WTC11 (cell line): Measurements from ENCODE around the gene ZNF627. TPM values are rescaled to one million over a fixed set of nuclear protein-coding genes. Genes with fewer than 3 reads are reported as not detected.

Experiments
- ATAC-seq: fragments of 200-7000 bp; cut with Tn5 transposase; 2 replicates; pipeline ENCODE4 v1.10.0; 2021; ENCODE audit warnings: mild to moderate bottlenecking, moderate library complexity
- CTCF ChIA-PET: fragments of 300-600 bp; sonication (Branson Sonifier 250); formaldehyde crosslinking; loops from one replicate; lab custom pipeline; 2021; ENCODE audit warnings: antibody characterized with exemption; lab: Charles Lee
- POLR2A ChIA-PET: fragments of 350-600 bp; sonication (Branson Sonifier 250); formaldehyde crosslinking; loops from one replicate; lab custom pipeline; 2021; ENCODE audit warnings: antibody characterized with exemption; lab: Charles Lee
- DNase-seq: peaks from one replicate; pipeline ENCODE4 v3.0.0; 2021; ENCODE audit warnings: low spot score
- H3K27ac Mint-ChIP-seq: 2 replicates; pipeline ENCODE4 v1.8.0; 2021; ENCODE audit warnings: mixed read lengths
- H3K27me3 Mint-ChIP-seq: 2 replicates; pipeline ENCODE4 v1.8.0; 2021; ENCODE audit warnings: low read depth, mild to moderate bottlenecking, moderate library complexity, mixed read lengths
- H3K36me3 Mint-ChIP-seq: 2 replicates; pipeline ENCODE4 v1.8.0; 2021; ENCODE audit warnings: mixed read lengths
- H3K4me1 Mint-ChIP-seq: 2 replicates; pipeline ENCODE4 v1.8.0; 2022; ENCODE audit warnings: mixed read lengths
- H3K4me3 Mint-ChIP-seq: 2 replicates; pipeline ENCODE4 v1.8.0; 2021; ENCODE audit warnings: mild to moderate bottlenecking, moderate library complexity, mixed read lengths
- H3K9me3 Mint-ChIP-seq: 2 replicates; pipeline ENCODE4 v1.8.0; 2021; ENCODE audit warnings: mixed read lengths
- ATF1 ChIP-seq: sonication (generic); formaldehyde crosslinking; IDR thresholded peaks from 2 replicates; pipeline ENCODE4 v1.8.1; 2023; ENCODE audit warnings: mild to moderate bottlenecking, moderate library complexity, missing genetic modification reagents
- ESRRA ChIP-seq: sonication (generic); formaldehyde crosslinking; IDR thresholded peaks from 2 replicates; pipeline ENCODE4 v1.8.1; 2022; ENCODE audit warnings: mild to moderate bottlenecking, missing genetic modification reagents, borderline replicate concordance
- GRHL2 ChIP-seq: fragments of 250-450 bp; sonication (Bioruptor Pico); IDR thresholded peaks from 2 replicates; pipeline ENCODE4 v1.8.0; 2022; ENCODE audit warnings: mild to moderate bottlenecking, moderate library complexity; ENCODE audit not compliant: insufficient replicate concordance, severe bottlenecking
- NFYB ChIP-seq: sonication (generic); formaldehyde crosslinking; conservative IDR thresholded peaks from 2 replicates; pipeline ENCODE4 v1.8.0; 2022; ENCODE audit warnings: low read depth, missing genetic modification reagents
- NR1H2 ChIP-seq: sonication (generic); formaldehyde crosslinking; IDR thresholded peaks from 2 replicates; pipeline ENCODE4 v1.9.0; 2021; ENCODE audit warnings: mild to moderate bottlenecking, moderate library complexity, missing genetic modification reagents
- PRRX2 ChIP-seq: fragments of 250-450 bp; sonication (Bioruptor Pico); IDR thresholded peaks from 2 replicates; pipeline ENCODE4 v1.8.0; 2021; ENCODE audit warnings: mild to moderate bottlenecking
- SOX15 ChIP-seq: fragments of 250-450 bp; sonication (Bioruptor Pico); IDR thresholded peaks from 2 replicates; pipeline ENCODE4 v1.9.0; 2021; ENCODE audit warnings: mild to moderate bottlenecking
- TCF7 ChIP-seq: sonication (generic); formaldehyde crosslinking; IDR thresholded peaks from 2 replicates; pipeline ENCODE4 v1.8.0; 2022; ENCODE audit warnings: mild to moderate bottlenecking, low read depth, missing genetic modification reagents, moderate library complexity
- TEAD4 ChIP-seq: sonication (generic); formaldehyde crosslinking; IDR thresholded peaks from 2 replicates; pipeline ENCODE4 v1.8.0; 2022; ENCODE audit warnings: mild to moderate bottlenecking, missing genetic modification reagents
- ZNF263 ChIP-seq: sonication (generic); formaldehyde crosslinking; IDR thresholded peaks from 2 replicates; pipeline ENCODE4 v1.8.1; 2022; ENCODE audit warnings: low read depth, mild to moderate bottlenecking, moderate library complexity, missing genetic modification reagents
- ZNF416 ChIP-seq: fragments of 250-450 bp; sonication (Bioruptor Pico); IDR thresholded peaks from 2 replicates; pipeline ENCODE4 v1.9.0; 2021; ENCODE audit warnings: mild to moderate bottlenecking, inconsistent platforms
- total RNA-seq: library from RNA; stranded (reverse); gene quantifications from 3 replicates; pipeline ENCODE4 v1.2.3, GENCODE V29; 2021
- TF ChIP-seq, protein P1 (sequence below): sonication (generic); formaldehyde crosslinking; IDR thresholded peaks from 2 replicates; pipeline ENCODE4 v1.8.1; 2022; ENCODE audit warnings: mild to moderate bottlenecking, moderate library complexity, missing genetic modification reagents
- TF ChIP-seq, protein P2 (sequence below): sonication (generic); formaldehyde crosslinking; IDR thresholded peaks from 2 replicates; pipeline ENCODE4 v1.8.1; 2022; ENCODE audit warnings: low read depth, missing genetic modification reagents, borderline replicate concordance
- TF ChIP-seq, protein P3 (sequence below): sonication (generic); formaldehyde crosslinking; IDR thresholded peaks from 2 replicates; pipeline ENCODE4 v1.8.1; 2022; ENCODE audit warnings: missing genetic modification reagents, borderline replicate concordance
- TF ChIP-seq, protein P4 (sequence below): sonication (generic); formaldehyde crosslinking; IDR thresholded peaks from 2 replicates; pipeline ENCODE4 v1.8.0; 2023; ENCODE audit warnings: missing genetic modification reagents
- TF ChIP-seq, protein P5 (sequence below): fragments of 250-450 bp; sonication (Bioruptor Pico); IDR thresholded peaks from 2 replicates; pipeline ENCODE4 v1.9.0; 2021; ENCODE audit warnings: mild to moderate bottlenecking
- TF ChIP-seq, protein P6 (sequence below): fragments of 250-450 bp; sonication (Bioruptor Pico); IDR thresholded peaks from 2 replicates; pipeline ENCODE4 v1.8.0; 2021; ENCODE audit warnings: mild to moderate bottlenecking
- TF ChIP-seq, protein P7 (sequence below): sonication (generic); formaldehyde crosslinking; IDR thresholded peaks from 2 replicates; pipeline ENCODE4 v1.8.0; 2022; ENCODE audit warnings: mild to moderate bottlenecking, missing genetic modification reagents
- TF ChIP-seq, protein P8 (sequence below): sonication (generic); formaldehyde crosslinking; IDR thresholded peaks from 2 replicates; pipeline ENCODE4 v1.8.1; 2022; ENCODE audit warnings: mild to moderate bottlenecking, missing genetic modification reagents, moderate library complexity, borderline replicate concordance
- TF ChIP-seq, protein P9 (sequence below): sonication (generic); formaldehyde crosslinking; IDR thresholded peaks from 2 replicates; pipeline ENCODE4 v1.8.0; 2022; ENCODE audit warnings: missing genetic modification reagents

Gene ZNF627
- total RNA-seq, 1 experiment from 2014 or later = 12.6 TPM

DNA sequence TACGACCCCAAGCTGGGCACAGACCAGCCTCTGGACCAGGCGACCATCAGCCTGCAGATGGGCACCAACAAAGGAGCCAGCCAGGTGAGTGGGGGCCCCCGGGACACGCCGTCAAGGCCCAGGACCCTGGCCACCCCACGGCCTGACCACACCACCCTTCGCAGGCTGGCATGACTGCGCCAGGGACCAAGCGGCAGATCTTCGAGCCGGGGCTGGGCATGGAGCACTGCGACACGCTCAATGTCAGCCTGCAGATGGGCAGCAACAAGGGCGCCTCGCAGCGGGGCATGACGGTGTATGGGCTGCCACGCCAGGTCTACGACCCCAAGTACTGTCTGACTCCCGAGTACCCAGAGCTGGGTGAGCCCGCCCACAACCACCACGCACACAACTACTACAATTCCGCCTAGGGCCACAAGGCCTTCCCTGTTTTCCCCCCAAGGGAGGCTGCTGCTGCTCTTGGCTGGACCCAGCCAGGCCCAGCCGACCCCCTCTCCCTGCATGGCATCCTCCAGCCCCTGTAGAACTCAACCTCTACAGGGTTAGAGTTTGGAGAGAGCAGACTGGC lies 47.8 kb upstream of the ZNF627 start:
- DNase-seq (no peak), ATAC-seq (peak; percentile 10; the same call in 1 of the 2 replicates)
- Mint-ChIP-seq H3K27ac (no peak overlapping the region), H3K9me3 (no peaks in the 10 kb centered on the region), H3K27me3 (no peaks in the 10 kb centered on the region), H3K4me3 (no peak overlapping the region), H3K4me1 (no peaks in the 10 kb centered on the region), H3K36me3 (peaks cover 9% of the 10 kb centered on the region)
- ChIA-PET CTCF (interaction anchor here (1.3 kb wide), 1 partner anchor 13 kb away, joined by 3 read pairs; no protein-coding TSS in a partner anchor), POLR2A (no interaction called here)
- TF ChIP-seq, protein P1, sequence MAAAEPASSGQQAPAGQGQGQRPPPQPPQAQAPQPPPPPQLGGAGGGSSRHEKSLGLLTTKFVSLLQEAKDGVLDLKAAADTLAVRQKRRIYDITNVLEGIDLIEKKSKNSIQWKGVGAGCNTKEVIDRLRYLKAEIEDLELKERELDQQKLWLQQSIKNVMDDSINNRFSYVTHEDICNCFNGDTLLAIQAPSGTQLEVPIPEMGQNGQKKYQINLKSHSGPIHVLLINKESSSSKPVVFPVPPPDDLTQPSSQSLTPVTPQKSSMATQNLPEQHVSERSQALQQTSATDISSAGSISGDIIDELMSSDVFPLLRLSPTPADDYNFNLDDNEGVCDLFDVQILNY (CRISPR knock-in tag) = no peak
- TF ChIP-seq NFYB (CRISPR knock-in tag) (no peak), GRHL2 (CRISPR knock-in tag) (no peak), SOX15 (CRISPR knock-in tag) (no peak), TCF7 (no peak), PRRX2 (CRISPR knock-in tag) (no peak), ZNF416 (CRISPR knock-in tag) (no peak), TEAD4 (CRISPR knock-in tag) (no peak), ESRRA (CRISPR knock-in tag) (no peak), ATF1 (CRISPR knock-in tag) (no peak), ZNF263 (no peak), NR1H2 (CRISPR knock-in tag) (no peak)
- TF ChIP-seq, protein P2, sequence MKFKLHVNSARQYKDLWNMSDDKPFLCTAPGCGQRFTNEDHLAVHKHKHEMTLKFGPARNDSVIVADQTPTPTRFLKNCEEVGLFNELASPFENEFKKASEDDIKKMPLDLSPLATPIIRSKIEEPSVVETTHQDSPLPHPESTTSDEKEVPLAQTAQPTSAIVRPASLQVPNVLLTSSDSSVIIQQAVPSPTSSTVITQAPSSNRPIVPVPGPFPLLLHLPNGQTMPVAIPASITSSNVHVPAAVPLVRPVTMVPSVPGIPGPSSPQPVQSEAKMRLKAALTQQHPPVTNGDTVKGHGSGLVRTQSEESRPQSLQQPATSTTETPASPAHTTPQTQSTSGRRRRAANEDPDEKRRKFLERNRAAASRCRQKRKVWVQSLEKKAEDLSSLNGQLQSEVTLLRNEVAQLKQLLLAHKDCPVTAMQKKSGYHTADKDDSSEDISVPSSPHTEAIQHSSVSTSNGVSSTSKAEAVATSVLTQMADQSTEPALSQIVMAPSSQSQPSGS = no peak
- TF ChIP-seq, protein P3, sequence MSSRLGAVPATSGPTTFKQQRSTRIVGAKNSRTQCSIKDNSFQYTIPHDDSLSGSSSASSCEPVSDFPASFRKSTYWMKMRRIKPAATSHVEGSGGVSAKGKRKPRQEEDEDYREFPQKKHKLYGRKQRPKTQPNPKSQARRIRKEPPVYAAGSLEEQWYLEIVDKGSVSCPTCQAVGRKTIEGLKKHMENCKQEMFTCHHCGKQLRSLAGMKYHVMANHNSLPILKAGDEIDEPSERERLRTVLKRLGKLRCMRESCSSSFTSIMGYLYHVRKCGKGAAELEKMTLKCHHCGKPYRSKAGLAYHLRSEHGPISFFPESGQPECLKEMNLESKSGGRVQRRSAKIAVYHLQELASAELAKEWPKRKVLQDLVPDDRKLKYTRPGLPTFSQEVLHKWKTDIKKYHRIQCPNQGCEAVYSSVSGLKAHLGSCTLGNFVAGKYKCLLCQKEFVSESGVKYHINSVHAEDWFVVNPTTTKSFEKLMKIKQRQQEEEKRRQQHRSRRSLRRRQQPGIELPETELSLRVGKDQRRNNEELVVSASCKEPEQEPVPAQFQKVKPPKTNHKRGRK (CRISPR knock-in tag) = no peak
- TF ChIP-seq, protein P4, sequence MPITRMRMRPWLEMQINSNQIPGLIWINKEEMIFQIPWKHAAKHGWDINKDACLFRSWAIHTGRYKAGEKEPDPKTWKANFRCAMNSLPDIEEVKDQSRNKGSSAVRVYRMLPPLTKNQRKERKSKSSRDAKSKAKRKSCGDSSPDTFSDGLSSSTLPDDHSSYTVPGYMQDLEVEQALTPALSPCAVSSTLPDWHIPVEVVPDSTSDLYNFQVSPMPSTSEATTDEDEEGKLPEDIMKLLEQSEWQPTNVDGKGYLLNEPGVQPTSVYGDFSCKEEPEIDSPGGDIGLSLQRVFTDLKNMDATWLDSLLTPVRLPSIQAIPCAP (CRISPR knock-in tag) = no peak
- TF ChIP-seq, protein P5, sequence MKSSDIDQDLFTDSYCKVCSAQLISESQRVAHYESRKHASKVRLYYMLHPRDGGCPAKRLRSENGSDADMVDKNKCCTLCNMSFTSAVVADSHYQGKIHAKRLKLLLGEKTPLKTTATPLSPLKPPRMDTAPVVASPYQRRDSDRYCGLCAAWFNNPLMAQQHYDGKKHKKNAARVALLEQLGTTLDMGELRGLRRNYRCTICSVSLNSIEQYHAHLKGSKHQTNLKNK (CRISPR knock-in tag) = no peak
- TF ChIP-seq, protein P6, sequence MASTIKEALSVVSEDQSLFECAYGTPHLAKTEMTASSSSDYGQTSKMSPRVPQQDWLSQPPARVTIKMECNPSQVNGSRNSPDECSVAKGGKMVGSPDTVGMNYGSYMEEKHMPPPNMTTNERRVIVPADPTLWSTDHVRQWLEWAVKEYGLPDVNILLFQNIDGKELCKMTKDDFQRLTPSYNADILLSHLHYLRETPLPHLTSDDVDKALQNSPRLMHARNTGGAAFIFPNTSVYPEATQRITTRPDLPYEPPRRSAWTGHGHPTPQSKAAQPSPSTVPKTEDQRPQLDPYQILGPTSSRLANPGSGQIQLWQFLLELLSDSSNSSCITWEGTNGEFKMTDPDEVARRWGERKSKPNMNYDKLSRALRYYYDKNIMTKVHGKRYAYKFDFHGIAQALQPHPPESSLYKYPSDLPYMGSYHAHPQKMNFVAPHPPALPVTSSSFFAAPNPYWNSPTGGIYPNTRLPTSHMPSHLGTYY (CRISPR knock-in tag) = no peak
- TF ChIP-seq, protein P7, sequence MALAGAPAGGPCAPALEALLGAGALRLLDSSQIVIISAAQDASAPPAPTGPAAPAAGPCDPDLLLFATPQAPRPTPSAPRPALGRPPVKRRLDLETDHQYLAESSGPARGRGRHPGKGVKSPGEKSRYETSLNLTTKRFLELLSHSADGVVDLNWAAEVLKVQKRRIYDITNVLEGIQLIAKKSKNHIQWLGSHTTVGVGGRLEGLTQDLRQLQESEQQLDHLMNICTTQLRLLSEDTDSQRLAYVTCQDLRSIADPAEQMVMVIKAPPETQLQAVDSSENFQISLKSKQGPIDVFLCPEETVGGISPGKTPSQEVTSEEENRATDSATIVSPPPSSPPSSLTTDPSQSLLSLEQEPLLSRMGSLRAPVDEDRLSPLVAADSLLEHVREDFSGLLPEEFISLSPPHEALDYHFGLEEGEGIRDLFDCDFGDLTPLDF (CRISPR knock-in tag) = no peak
- TF ChIP-seq, protein P8, sequence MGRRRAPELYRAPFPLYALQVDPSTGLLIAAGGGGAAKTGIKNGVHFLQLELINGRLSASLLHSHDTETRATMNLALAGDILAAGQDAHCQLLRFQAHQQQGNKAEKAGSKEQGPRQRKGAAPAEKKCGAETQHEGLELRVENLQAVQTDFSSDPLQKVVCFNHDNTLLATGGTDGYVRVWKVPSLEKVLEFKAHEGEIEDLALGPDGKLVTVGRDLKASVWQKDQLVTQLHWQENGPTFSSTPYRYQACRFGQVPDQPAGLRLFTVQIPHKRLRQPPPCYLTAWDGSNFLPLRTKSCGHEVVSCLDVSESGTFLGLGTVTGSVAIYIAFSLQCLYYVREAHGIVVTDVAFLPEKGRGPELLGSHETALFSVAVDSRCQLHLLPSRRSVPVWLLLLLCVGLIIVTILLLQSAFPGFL (CRISPR knock-in tag) = no peak
- TF ChIP-seq, protein P9, sequence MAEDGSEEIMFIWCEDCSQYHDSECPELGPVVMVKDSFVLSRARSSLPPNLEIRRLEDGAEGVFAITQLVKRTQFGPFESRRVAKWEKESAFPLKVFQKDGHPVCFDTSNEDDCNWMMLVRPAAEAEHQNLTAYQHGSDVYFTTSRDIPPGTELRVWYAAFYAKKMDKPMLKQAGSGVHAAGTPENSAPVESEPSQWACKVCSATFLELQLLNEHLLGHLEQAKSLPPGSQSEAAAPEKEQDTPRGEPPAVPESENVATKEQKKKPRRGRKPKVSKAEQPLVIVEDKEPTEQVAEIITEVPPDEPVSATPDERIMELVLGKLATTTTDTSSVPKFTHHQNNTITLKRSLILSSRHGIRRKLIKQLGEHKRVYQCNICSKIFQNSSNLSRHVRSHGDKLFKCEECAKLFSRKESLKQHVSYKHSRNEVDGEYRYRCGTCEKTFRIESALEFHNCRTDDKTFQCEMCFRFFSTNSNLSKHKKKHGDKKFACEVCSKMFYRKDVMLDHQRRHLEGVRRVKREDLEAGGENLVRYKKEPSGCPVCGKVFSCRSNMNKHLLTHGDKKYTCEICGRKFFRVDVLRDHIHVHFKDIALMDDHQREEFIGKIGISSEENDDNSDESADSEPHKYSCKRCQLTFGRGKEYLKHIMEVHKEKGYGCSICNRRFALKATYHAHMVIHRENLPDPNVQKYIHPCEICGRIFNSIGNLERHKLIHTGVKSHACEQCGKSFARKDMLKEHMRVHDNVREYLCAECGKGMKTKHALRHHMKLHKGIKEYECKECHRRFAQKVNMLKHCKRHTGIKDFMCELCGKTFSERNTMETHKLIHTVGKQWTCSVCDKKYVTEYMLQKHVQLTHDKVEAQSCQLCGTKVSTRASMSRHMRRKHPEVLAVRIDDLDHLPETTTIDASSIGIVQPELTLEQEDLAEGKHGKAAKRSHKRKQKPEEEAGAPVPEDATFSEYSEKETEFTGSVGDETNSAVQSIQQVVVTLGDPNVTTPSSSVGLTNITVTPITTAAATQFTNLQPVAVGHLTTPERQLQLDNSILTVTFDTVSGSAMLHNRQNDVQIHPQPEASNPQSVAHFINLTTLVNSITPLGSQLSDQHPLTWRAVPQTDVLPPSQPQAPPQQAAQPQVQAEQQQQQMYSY = no peak
